ENCODE measurements around the gene PPP5C.

The PPP5C gene

GRCh38 chr19:46337487-46337886, 9.4 kb upstream of the PPP5C start:
- no peak for DNase-seq (ENCODE audit: low read depth)

- DNase-seq (ENCODE audit: low read depth): no peak
These were observed 7.4 kb upstream of the PPP5C start for GRCh38 chr19:46339446-46339845.

DNA sequence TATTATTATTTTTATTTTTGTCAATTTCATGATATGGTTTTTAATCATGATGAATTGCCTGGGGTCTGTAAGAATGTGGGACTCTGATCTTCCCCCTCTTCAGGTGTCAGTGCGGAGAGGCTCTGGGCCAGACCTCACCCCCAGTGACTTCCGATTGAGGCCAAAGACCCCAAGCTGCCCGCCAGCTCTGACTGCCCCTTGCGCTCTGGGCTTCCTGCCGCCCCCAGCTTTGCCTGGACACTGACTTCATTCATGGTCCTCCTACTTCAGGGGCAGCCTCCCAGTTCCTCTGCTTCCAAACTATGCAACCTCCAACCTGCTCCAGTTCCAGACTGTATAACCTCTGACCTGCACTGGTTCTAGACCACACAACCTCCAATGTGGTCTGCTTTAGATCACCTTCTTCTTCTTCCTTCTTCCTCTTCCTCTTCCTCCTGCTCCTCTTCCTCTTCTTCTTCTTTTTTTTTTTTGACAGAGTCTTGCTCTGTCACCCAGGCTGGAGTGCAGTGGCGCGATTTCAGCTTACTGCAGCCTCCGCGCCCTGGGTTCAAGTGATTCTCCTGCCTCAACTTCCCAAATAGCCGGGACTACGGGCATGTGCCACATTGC, 6.7 kb upstream of the PPP5C start:
- no peak for DNase-seq (ENCODE audit: low read depth)

DNA sequence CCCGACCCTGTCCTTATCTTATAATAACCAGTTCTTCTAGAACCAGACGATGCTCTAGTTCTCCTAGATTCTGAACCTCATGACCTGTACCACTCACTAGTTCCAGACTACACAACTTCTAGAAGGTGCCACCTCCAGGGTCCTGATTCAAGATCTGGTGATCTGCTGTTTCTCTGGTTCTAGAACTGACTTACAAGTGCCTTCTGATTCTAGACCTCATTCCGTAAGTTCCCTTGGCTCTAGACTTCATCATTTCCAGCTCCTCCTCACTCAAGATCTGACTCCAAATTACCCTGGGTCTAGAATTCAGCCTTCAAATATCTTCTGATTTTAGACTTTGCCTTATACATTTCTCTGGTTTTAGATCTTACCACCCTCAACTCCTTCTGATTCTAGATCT, 5.0 kb upstream of the PPP5C start:
- DNase-seq (ENCODE audit: low read depth): no peak

GRCh38 chr19:46344363-46344762, 2.5 kb upstream of the PPP5C start:
- DNase-seq (ENCODE audit: low read depth): no peak

DNA sequence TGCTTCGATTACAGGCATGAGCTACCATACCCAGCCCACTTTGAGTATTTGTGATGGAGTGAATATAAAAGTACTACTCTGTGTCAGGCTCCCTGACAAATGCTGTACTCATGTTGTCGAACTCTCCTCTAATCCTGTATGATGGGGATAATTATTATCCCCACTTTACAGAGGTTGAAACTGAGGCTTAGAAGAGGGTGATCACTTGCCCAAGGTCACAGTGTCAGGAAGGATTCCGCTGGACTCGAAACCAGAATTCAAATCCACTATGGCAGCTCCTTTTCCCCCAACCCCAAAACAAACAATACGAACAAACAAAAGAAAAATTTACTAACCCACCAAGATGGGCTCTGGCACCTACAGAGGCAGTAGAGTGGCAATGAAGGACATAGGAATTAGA, 1.7 kb upstream of the PPP5C start:
- DNase-seq (ENCODE audit: low read depth): no peak

DNA sequence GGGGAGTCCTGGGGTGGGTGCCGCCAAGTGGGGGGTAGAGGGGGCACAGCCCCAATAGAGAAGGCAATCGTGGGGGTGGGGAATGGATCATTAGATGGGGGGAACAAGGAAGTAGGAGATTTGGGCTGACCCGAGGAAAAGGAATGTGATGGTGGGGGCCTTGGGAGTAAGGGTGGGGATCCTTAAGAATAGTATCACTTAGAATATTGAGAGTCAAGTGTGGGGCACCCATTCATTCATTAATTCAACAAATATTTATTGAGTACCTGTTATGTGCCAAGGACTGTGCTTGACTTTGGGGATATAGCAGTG, 641 bp downstream of the PPP5C start:
- no peak for DNase-seq (ENCODE audit: low read depth)

DNA sequence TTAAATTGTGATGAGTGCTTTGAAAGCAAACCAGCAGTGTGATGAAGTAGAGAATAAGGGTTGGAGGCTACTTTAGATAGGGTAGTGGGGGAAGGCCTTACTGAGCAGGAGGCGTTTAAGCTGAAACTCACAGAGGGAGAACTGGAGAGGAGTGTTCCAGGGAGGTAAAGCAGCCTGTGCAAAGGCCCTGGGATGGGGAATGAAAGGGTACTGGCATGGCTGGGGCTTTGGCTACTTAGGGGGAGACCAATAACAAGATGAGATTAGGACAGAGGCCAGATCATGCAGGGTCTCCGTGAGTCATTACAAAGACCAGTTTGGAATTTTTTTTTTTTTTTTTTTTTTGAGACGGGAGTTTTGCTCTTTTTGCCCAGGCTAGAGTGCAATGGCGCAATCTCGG, 1.1 kb downstream of the PPP5C start:
- DNase-seq (ENCODE audit: low read depth): no peak

GRCh38 chr19:46349311-46349993, 2.6 kb downstream of the PPP5C start:
- no peak for DNase-seq (ENCODE audit: low read depth)

GRCh38 chr19:46350029-46350757, 3.3 kb downstream of the PPP5C start:
- no peak for DNase-seq (ENCODE audit: low read depth)

DNA sequence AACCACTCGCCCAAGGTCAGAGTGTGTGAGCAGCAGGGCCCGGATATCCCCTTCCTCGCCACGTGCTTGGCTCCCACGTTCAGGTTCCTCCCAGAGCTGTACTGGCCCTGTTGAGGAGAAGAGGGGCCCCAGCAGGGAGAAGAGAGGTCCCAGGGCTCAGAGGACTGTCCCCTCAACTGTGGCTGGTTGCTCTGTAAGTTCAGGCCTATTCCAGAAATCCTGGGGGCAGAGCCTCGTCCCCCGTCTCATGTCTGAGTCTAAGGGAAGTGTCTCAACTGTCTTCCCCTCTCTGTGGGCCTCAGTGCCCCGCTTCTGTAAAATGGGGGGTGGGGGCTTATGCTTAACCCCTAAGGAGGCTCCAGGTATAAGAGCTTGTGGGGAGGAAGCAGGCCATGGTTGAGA, 3.9 kb downstream of the PPP5C start:
- DNase-seq (ENCODE audit: low read depth): no peak

DNA sequence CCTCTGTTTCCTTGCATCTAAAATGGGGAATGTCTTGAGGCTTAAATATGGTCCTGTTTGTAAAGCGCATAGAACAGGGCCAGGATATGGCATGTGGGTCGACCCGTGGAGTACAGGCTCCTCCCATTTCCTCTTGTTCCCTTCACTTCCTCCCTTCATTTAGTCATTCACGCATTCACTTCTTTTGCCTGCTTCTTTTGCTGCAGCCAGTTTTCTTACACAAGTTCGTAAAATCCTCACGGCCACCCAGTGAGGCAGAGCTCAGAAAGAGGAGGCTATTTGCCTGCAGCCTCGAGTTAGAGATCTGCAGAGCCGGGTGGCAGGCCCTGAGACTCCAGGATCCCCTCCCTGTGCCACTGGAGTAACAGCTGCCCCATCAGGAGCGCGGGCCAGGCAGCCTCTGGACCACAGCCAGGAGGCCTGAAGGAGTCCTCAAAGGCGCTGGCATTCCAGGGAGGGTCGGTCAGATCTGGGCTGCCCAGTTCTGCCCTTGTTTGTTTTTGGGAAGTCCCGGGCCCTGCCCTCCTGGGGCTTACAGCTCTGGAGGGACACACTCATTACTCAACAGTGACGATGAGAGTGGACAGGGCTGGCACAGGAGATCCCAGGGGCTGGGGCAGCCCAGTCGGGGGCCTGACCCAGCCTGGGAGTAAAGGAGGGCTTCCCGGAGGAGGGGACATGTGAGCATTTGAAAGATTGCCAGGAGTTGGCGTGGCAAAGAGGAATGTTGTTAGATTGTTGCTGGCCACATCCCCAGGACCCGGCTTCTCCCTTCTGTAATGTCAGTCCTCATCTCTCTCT, 4.6 kb downstream of the PPP5C start:
- DNase-seq (ENCODE audit: low read depth): no peak

- DNase-seq (ENCODE audit: low read depth): no peak
These were observed 7.0 kb downstream of the PPP5C start for GRCh38 chr19:46353730-46354528.

DNA sequence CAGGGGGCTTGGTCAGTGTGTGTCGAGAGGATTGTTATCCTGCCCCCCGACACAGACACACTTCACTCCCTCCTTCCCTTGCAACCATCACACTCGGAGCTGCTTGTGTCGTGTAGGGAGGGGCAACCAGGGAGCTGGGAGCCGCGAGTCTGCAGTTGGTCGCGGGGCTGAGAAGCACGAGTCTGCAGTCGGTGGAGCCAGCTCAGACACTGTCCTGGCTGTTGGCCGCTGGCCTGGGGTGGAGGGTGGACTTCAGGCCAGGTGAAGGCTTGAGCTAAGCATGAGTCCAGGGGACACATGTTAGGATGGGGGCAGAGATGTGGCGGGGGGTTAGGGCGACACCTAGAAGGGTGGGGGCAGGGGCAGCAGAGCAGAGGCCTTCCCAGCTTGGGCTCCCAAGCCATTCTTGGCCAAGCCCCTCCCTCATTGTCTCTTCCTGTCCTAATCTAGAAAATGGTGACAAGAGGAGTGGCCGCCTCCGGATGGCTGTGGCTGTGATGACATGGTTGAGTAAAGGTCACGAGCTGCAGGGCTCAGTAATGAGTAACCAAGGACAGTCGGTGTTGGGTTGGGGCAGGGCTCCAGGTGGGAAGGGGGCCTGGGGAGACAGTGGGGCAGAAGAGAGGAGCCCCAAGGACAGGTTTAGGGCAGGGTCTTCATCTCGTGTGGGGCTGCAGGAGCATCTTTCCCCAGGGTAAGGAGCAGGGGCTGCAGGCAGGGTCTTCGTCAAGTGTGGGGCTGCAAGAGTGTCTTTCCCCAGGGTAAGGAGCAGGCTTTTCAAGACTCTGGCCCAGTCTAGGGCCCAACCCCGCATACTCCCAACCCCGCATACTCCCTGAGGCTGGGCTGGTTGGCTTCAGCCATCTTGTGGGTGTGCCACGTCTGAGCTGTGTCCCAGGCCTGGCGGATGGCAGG, 8.6 kb downstream of the PPP5C start:
- DNase-seq (ENCODE audit: low read depth): no peak

DNA sequence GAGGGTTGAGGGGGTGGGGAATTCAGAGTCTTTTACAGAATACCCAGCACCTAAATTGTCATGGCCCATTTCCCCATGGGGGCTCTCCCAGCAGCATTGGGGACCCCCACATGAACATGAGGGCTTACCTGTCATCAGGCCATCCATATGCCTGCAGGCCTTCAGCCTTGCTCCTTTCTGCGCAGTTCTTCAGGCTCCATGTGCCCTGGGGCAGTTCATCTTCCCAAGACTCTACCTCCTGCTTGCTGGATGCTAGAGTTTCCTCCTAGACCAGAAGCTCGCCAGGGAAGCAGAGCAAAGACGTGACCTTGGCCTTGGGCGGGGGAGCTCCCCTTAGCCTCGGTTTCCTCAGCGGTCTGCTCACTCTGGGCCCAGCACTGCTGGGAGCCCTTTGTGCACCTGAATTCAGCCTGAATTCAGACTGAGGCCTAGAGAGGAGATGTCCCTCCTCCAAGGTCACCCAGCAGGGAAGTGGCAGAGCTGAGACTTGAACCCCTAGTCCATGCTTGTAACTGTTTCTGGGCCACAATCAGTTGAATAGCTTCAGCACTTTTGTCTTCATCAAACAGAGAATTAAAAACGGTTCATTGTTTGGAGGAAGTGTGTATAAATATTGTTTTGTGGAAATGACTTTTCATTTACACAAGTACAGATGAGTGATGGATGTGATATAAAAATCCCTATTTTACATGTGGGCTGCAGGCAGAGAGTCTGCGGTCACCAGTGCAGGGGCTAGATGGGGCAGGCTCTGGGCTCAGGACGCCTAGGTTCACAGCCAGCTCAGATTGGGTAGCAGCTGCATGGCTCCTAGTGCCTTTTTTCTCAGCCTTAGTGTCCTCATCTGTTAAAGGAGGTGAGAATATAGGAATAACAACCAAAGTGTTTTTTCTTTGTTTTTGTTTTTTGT, 9.5 kb downstream of the PPP5C start:
- no peak for DNase-seq (ENCODE audit: low read depth)

DNA sequence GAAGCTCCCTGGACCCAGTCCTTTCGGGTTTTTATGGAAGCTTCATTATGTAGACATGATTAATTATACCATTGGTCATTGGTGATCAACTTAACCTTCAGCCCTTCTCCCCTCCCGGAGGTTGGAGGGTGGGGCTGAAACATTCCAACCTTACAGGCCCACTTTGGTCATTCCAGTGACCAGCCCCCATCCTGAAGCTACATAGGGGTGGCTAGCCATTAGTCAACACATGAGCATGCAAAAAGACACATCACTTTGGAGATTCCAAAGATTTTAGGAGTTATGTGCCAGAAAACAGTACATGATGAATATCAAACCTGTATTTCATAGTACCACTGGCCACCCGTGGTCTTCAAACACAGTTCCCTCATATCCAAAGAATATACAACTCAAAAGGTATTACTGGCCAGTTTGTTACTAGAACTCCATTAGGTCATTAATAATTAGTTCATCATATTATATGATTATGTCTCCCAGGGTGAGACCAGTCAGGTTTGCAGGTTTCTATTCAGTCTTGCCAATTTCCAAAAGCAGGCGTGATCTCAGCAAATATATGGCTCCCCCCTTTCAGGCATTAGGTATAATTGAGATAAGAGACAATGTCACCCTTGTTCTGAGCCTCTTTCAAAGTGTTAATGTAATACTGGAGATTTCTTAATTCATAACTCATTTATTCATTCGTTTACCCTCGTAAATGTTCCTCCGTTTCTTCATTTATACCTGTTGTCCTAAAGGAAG, 11.1 kb downstream of the PPP5C start:
- DNase-seq (ENCODE audit: low read depth): no peak

DNA sequence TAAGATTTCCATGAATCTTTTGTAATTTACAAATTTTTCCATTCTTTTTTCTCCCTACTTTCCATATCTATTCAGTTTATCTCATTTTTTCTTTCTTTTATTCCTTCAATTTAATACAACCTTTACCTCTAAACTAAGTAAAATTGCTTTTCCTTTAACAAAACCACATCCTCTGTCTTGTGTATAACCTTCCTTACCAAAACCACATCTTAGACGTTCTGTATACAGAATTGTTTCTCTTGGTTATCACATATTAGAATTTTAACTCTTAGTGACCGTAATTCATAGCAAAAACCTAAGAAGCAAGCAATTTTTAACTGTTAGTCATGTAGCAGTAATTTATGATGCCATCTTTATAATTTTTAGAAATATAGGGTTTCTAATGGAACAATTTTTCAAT, 15.0 kb downstream of the PPP5C start:
- DNase-seq (ENCODE audit: low read depth): no peak

DNA sequence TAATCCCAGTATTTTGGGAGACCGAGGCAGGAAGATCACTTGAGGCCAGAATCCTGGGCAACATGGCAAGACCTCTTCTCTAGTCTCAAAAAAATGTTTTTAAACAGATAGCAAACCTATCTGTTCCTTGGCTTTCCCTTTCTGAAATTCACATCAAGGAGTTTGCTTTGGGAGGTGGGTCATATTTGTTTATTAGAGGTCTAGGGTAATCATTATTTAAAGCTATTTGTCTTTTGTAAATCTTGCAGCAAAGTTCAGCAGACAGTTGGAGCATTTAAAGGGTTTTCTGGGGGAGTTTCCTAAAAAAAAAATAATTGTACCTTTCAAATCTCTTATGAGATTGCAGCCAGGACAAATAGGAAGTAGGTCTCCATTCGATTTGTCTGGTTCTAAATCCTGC, 17.5 kb downstream of the PPP5C start:
- no peak for DNase-seq (ENCODE audit: low read depth)

- no peak for DNase-seq (ENCODE audit: low read depth)
These were observed 18.7 kb downstream of the PPP5C start for GRCh38 chr19:46365561-46365960.

Measured in stimulated activated CD8-positive, alpha-beta memory T cell treated with anti-CD3 and anti-CD28 coated beads, Interleukin-12 subunit alpha, Interleukin-12 subunit beta, amount 100 ng/mL, for 1 hour (primary cell).